GM19467 (cell line): ENCODE measurements around the gene ATXN1L.
"Not testable (repeated sequence)": the region's sequence is repeated elsewhere in the genome, so short reads cannot be mapped to it uniquely, and the experiment has no call there.

Experiments used
- ATAC-seq: cut with Tn5 transposase; IDR thresholded peaks from one replicate; pipeline ENCODE4 v1.9.1; 2021; ENCODE audit warnings: mild to moderate bottlenecking, moderate library complexity; ENCODE audit not compliant: unreplicated experiment

ATXN1L gene

GRCh38 chr16:71852158-71852557, 6.4 kb downstream of the ATXN1L start:
- ATAC-seq = no peak

GRCh38 chr16:71852561-71852960, 6.8 kb downstream of the ATXN1L start:
- no peak for ATAC-seq

GRCh38 chr16:71853413-71853812, 7.6 kb downstream of the ATXN1L start:
- ATAC-seq = peak; percentile 61

- ATAC-seq = no peak
These were observed 8.7 kb downstream of the ATXN1L start for GRCh38 chr16:71854369-71854948.

- no peak for ATAC-seq
These were observed 10.3 kb downstream of the ATXN1L start for GRCh38 chr16:71855937-71856662.

- no peak for ATAC-seq
These were observed 14.2 kb downstream of the ATXN1L start for GRCh38 chr16:71859762-71860521.

GRCh38 chr16:71863995-71864394, 18.2 kb downstream of the ATXN1L start:
- ATAC-seq = no peak

DNA sequence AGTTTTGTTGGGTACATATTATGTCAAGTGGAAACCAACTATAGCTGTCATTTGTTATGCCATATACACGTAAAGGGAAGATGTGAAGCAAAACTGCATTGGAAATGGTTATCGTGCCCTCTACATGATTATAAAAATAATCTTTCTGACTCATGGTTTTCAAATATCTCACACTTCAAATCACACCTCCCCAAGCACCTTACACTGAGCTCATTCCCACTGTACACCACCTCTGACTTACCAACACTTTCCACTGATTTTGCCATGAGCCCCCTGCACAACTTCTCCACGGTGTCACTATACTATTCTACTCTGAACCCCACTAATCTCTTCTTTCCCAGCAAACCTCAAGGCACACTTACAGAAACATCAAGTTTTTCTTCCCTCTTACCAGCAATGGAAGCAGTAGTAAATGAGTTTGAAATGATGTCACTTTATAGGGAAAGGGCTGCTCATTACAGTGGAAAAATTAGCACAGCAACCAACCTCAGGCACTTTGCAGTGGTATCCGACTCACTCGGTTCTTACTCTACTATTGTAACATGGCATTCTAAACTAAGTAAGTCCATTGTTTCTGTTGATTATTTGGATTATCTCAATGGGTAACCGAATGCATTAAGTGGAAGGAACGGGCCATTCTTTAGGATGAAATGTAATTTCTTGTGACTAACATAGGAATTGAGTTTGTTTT, 19.5 kb downstream of the ATXN1L start:
- ATAC-seq = no peak

GRCh38 chr16:71867175-71867574, 21.4 kb downstream of the ATXN1L start:
- ATAC-seq = not testable (repeated sequence)

DNA sequence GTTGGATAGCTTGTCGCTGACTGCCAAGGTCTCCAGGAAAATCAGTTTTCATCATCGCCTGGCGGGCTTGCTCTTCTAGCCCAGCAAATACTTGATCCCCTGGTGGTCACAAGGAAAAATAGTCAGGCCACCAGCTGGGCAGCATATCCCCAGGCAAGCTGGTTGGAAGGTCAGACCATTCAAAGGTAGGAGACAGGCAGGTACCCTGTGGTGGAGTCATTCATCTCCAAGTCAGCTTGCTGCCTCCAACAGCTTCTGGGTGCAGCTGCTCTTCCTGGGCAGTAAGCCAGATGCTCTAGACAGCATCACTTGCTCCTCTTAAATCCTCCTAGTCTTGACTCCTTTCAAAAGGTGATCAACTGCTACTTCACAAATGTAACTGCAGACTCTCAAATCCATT, 22.2 kb downstream of the ATXN1L start:
- no peak for ATAC-seq

DNA sequence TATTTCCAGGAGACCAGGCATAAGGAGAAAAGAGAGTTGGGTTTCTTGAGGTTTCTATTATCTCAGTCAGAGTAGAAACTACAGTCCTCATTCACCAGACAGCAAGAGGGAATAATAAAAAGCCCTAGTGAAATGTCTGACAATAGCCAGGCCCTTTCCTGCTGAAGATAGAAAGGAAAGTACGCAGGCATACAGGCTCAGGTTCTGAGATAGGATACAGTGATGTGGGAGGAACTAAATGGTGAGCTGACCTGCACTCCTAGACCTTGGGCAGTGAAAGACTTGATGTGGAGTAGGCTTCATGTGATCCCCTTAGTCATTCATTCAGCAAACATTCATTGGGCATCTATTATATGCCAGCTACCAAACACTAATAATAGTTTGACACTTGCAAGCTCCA, 23.3 kb downstream of the ATXN1L start:
- no peak for ATAC-seq

- no peak for ATAC-seq
These were observed 25.0 kb downstream of the ATXN1L start for GRCh38 chr16:71870818-71871217.

- ATAC-seq = no peak
These were observed 27.4 kb downstream of the ATXN1L start for GRCh38 chr16:71873199-71873598.

- no peak for ATAC-seq
These were observed 33.1 kb downstream of the ATXN1L start for GRCh38 chr16:71878911-71879310.

GRCh38 chr16:71880176-71880575, 34.4 kb downstream of the ATXN1L start:
- no peak for ATAC-seq

- ATAC-seq = peak; percentile 40
These were observed 36.9 kb downstream of the ATXN1L start for GRCh38 chr16:71882505-71883167.

DNA sequence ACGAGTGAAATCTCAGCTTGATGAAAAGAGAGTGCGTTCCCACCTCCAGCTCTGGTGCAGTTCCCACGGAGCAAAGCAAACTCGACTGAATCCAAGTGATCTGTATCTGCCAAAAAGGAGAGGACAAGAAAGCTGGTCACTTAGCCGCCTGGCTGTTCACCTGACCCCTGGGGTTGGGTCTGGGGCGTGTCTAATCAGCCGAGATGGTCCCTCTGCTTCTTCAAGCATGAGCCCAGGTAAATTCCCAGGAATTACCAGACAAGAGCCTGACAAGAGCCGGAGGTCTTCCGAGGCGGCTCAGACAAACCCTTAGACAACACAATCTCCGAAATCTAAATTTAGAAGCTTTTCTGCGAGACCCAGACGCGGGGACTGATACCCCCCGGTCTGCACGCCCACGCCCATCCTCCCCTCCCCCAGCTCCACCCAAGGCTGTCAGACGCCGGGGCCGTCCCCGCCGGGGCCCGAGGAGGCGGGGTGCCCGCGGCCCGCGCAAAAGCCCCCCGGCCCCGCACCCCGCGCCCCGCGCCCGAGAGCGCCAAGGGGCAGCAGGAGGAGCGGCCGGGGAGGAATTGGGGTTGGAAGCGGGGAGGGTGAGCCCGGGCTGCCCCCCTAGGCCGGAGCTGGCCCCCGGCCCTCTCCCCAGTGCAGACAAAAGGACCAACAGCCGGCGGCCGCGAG, 37.5 kb downstream of the ATXN1L start:
- ATAC-seq = peak; percentile 33

GRCh38 chr16:71883849-71884638, 38.3 kb downstream of the ATXN1L start, which contains the start of gene ZNF821:
TSS of gene ZNF821 (minus strand) at chr16:71884182. CDS start at chr16:71879946, 4,236 bp downstream.
- ATAC-seq = peak; percentile 32

GRCh38 chr16:71885261-71885650, 39.5 kb downstream of the ATXN1L start:
- ATAC-seq = no peak
